HCT116 (cell line): ENCODE results near the gene UCHL5.

Source experiments
- EZH2phosphoT487 ChIP-seq: fragments of 200-600 bp; IDR thresholded peaks from 2 replicates; pipeline ENCODE4 v1.6.1; 2018; ENCODE audit warnings: antibody characterized with exemption, borderline replicate concordance
- JUND ChIP-seq: IDR thresholded peaks from 2 replicates; pipeline ENCODE4 v1.6.1; 2012
- YY1 ChIP-seq: IDR thresholded peaks from 2 replicates; pipeline ENCODE4 v1.6.1; 2011; ENCODE audit warnings: low read length, low read depth, moderate library complexity, mild to moderate bottlenecking; ENCODE audit not compliant: insufficient replicate concordance; ENCODE audit errors: extremely low read depth
- TF ChIP-seq, protein P1 (sequence below), 3 experiments: fragments of 200-600 bp in 1 of 3; sonication (generic) in 1 of 3; IDR thresholded peaks in 2 of 3; conservative IDR thresholded peaks in 1 of 3; 2 replicates each; pipeline ENCODE4 v1.5.1; 2012 to 2017; ENCODE audit warnings: low read depth in 2 of 3, low read length in 2 of 3, antibody characterized with exemption in 1 of 3, borderline replicate concordance in 1 of 3, control low read depth in 1 of 3, mild to moderate bottlenecking in 1 of 3, mixed read lengths in 1 of 3, mixed run types in 1 of 3, moderate library complexity in 1 of 3; ENCODE audit not compliant: insufficient read depth in 1 of 3

DNA sequence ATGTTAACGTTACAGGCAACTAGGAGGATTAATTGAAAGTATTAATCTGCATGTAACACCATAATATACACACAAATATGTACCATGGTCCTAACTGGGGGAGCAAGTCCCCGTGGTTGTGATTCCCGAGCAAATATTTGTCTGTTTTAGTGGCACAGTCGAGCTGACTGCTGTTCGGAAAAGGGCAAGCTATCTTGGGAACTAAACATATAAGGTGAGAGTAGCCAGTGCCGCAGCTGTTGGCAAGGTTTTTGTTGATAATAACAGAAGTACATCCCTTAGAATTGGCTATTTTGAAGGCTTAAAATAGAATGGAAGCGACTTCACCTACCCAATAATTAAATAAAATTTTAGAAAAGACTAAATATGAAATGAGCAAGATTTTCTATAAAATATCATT is 45.5 kb downstream of the UCHL5 start:
- TF ChIP-seq JUND (no peak), EZH2phosphoT487 (no peak), YY1 (no peak)
- TF ChIP-seq, protein P1, sequence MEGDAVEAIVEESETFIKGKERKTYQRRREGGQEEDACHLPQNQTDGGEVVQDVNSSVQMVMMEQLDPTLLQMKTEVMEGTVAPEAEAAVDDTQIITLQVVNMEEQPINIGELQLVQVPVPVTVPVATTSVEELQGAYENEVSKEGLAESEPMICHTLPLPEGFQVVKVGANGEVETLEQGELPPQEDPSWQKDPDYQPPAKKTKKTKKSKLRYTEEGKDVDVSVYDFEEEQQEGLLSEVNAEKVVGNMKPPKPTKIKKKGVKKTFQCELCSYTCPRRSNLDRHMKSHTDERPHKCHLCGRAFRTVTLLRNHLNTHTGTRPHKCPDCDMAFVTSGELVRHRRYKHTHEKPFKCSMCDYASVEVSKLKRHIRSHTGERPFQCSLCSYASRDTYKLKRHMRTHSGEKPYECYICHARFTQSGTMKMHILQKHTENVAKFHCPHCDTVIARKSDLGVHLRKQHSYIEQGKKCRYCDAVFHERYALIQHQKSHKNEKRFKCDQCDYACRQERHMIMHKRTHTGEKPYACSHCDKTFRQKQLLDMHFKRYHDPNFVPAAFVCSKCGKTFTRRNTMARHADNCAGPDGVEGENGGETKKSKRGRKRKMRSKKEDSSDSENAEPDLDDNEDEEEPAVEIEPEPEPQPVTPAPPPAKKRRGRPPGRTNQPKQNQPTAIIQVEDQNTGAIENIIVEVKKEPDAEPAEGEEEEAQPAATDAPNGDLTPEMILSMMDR (IDR thresholded peaks at IDR 0.05 in 2 of 3, conservative IDR thresholded peaks at IDR 0.05 in 1 of 3; ENCODE audit: borderline replicate concordance in 1 of 3, insufficient read depth in 1 of 3, low read depth in 2 of 3, low read length in 2 of 3) = no peak
